Measurements from ENCODE around the gene PSME1. TPM values are rescaled to one million over a fixed set of nuclear protein-coding genes. Genes with fewer than 3 reads are reported as not detected.

Gene PSME1
- total and polyA plus RNA-seq, 4 donors = 125 to 311 (median 239) TPM

GRCh38 chr14:24157331-24157730, 21.3 kb downstream of the PSME1 start:
- no peaks in the 10 kb centered on the region for H3K9me3 ChIP-seq (ENCODE audit: control insufficient read depth in 4 of 4, insufficient read depth in 3 of 4, low read length in 3 of 4)
- DNase-seq (no peak), ATAC-seq (ENCODE audit: insufficient read depth, low FRiP score) (no peak)
- no peak overlapping the region for H3K27ac ChIP-seq (ENCODE audit: low read depth in 1 of 2, low read length in 1 of 2)
- no peak for TF ChIP-seq CTCF (IDR thresholded peaks at IDR 0.05; ENCODE audit: control extremely low read depth, extremely low read depth)
- peaks cover 0 to 15% (median 6%) of the 10 kb centered on the region in 5 donors for H3K4me1 ChIP-seq (ENCODE audit: control insufficient read depth in 5 of 5, insufficient read depth in 5 of 5, low read length in 5 of 5)
- no peak overlapping the region for H3K4me3 ChIP-seq
- H3K36me3 ChIP-seq (ENCODE audit: control insufficient read depth in 4 of 4, insufficient read depth in 4 of 4, low read length in 4 of 4) = peaks cover 21 to 36% (median 29%) of the 10 kb centered on the region in 4 donors
- no peak overlapping the region for H3K9ac ChIP-seq (ENCODE audit: insufficient read depth in 1 of 2, low read length in 2 of 2)
- WGBS, 2 donors = 94 to 95% methylated on average over 12 of the region's 12 CpGs
- H3K27me3 ChIP-seq (ENCODE audit: control insufficient read depth in 3 of 3, insufficient read depth in 3 of 3, low read length in 2 of 3) = no peaks in the 10 kb centered on the region

DNA sequence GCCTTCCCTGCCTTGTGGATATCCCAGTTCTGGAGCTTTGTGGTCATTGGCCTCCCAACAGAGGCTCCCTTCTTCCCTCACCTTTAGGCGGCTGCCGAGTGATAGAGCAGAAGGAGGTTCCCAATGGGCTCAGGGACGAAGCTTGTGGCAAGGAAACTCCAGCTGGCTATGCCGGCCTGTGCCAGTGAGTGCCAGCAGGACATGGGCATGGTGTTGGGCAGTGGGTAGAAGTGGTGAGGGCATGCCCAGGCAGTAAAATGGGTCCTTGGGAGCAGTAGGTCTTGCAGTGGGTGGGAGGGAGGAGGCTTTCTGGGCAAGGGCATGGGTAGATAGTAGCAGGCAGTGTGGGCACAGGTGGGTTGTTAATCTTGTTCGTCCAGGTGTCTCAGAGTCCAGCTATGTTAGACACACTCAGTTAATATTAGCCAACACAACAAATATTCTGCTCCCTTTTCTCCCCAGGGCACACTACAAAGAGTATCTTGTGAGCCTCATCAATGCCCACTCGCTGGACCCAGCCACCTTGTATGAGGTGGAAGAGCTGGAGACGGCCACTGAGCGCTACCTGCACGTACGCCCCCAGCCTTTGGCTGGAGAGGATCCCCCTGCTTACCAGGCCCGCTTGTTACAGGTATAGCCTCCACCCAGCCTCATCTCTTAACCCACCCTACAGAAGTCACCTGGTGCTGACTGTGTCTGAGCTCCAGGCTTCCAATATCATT, 23.9 kb downstream of the PSME1 start:
- H3K4me1 ChIP-seq (ENCODE audit: control insufficient read depth in 5 of 5, insufficient read depth in 5 of 5, low read length in 5 of 5) = peaks cover 0 to 15% (median 8%) of the 10 kb centered on the region in 5 donors
- no peaks in the 10 kb centered on the region for H3K27me3 ChIP-seq (ENCODE audit: control insufficient read depth in 3 of 3, insufficient read depth in 3 of 3, low read length in 2 of 3)
- no peak overlapping the region for H3K9ac ChIP-seq (ENCODE audit: insufficient read depth in 1 of 2, low read length in 2 of 2)
- 91 to 93% methylated on average over 11 of the region's 11 CpGs for WGBS, 2 donors
- peak overlapping the region; percentile 65 to 69 for H3K27ac ChIP-seq (ENCODE audit: low read depth in 1 of 2, low read length in 1 of 2)
- H3K4me3 ChIP-seq = no peak overlapping the region
- ATAC-seq (ENCODE audit: insufficient read depth, low FRiP score) (no peak), DNase-seq (no peak)
- no peaks in the 10 kb centered on the region for H3K9me3 ChIP-seq (ENCODE audit: control insufficient read depth in 4 of 4, insufficient read depth in 3 of 4, low read length in 3 of 4)
- peaks cover 25 to 57% (median 40%) of the 10 kb centered on the region in 4 donors for H3K36me3 ChIP-seq (ENCODE audit: control insufficient read depth in 4 of 4, insufficient read depth in 4 of 4, low read length in 4 of 4)
- TF ChIP-seq CTCF (IDR thresholded peaks at IDR 0.05; ENCODE audit: control extremely low read depth, extremely low read depth) = no peak

DNA sequence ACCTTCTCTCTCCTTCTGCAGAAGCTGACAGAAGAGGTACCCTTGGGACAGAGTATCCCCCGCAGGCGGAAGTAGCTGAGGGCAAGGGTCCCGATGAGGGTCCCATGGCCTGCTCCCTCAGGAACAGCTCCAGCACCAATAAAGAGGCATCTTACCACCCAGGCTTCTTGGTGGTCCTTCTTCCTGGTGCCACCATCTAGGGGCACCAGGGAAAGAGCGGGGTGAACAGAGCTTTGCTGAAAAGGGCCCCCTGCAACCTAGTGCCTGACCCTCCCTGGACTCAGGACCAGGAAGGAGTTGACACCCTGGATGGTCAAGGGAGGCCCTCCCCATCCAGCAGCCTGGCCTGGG, 24.5 kb downstream of the PSME1 start:
- Histone ChIP-seq H3K36me3 (ENCODE audit: control insufficient read depth in 4 of 4, insufficient read depth in 4 of 4, low read length in 4 of 4) (peaks cover 25 to 57% (median 42%) of the 10 kb centered on the region in 4 donors), H3K9ac (ENCODE audit: insufficient read depth in 1 of 2, low read length in 2 of 2) (no peak overlapping the region), H3K4me3 (no peak overlapping the region), H3K27me3 (ENCODE audit: control insufficient read depth in 3 of 3, insufficient read depth in 3 of 3, low read length in 2 of 3) (no peaks in the 10 kb centered on the region), H3K4me1 (ENCODE audit: control insufficient read depth in 5 of 5, insufficient read depth in 5 of 5, low read length in 5 of 5) (peaks cover 0 to 15% (median 8%) of the 10 kb centered on the region in 5 donors), H3K27ac (ENCODE audit: low read depth in 1 of 2, low read length in 1 of 2) (peak overlapping the region; percentile 65 to 69), H3K9me3 (ENCODE audit: control insufficient read depth in 4 of 4, insufficient read depth in 3 of 4, low read length in 3 of 4) (no peaks in the 10 kb centered on the region)
- 96 to 98% methylated on average over 4 of the region's 4 CpGs for WGBS, 2 donors
- no peak for TF ChIP-seq CTCF (IDR thresholded peaks at IDR 0.05; ENCODE audit: control extremely low read depth, extremely low read depth)
- no peak for ATAC-seq (ENCODE audit: insufficient read depth, low FRiP score)
- no peak for DNase-seq
